Ishikawa (cell line): ENCODE measurements around the gene FAM98B.

ENCODE experiments used
- CEBPB ChIP-seq: IDR thresholded peaks from 2 replicates; pipeline ENCODE4 v1.6.1; 2012
- CREB1 ChIP-seq: IDR thresholded peaks from 2 replicates; pipeline ENCODE4 v1.6.1; 2012; ENCODE audit warnings: low read depth
- EGR1 ChIP-seq: IDR thresholded peaks from 2 replicates; pipeline ENCODE4 v1.6.1; 2012
- EP300 ChIP-seq: IDR thresholded peaks from 2 replicates; pipeline ENCODE4 v1.6.1; 2012; ENCODE audit warnings: borderline replicate concordance
- FOXM1 ChIP-seq: IDR thresholded peaks from 2 replicates; pipeline ENCODE4 v1.6.1; 2012; ENCODE audit warnings: low read depth, borderline replicate concordance
- NFIC ChIP-seq: IDR thresholded peaks from 2 replicates; pipeline ENCODE4 v1.6.1; 2012
- RAD21 ChIP-seq: IDR thresholded peaks from 2 replicates; pipeline ENCODE4 v1.6.1; 2012; ENCODE audit warnings: low read depth
- TAF1 ChIP-seq: IDR thresholded peaks from 2 replicates; pipeline ENCODE4 v1.6.1; 2012; ENCODE audit warnings: low read depth, mild to moderate bottlenecking
- TCF12 ChIP-seq: IDR thresholded peaks from 2 replicates; pipeline ENCODE4 v1.6.1; 2012; ENCODE audit warnings: low read depth
- TEAD4 ChIP-seq: IDR thresholded peaks from 2 replicates; pipeline ENCODE4 v1.6.1; 2012
- YY1 ChIP-seq: IDR thresholded peaks from 2 replicates; pipeline ENCODE4 v1.6.1; 2012; ENCODE audit warnings: low read depth
- ZBTB7A ChIP-seq: IDR thresholded peaks from 2 replicates; pipeline ENCODE4 v1.6.1; 2012; ENCODE audit warnings: low read depth
- TF ChIP-seq, protein P1 (sequence below): IDR thresholded peaks from 2 replicates; pipeline ENCODE4 v1.6.1; 2012; ENCODE audit warnings: low read depth, mild to moderate bottlenecking
- TF ChIP-seq, protein P2 (sequence below): IDR thresholded peaks from 2 replicates; pipeline ENCODE4 v1.6.1; 2012
- TF ChIP-seq, protein P3 (sequence below): IDR thresholded peaks from 2 replicates; pipeline ENCODE4 v1.6.1; 2012

FAM98B gene

DNA sequence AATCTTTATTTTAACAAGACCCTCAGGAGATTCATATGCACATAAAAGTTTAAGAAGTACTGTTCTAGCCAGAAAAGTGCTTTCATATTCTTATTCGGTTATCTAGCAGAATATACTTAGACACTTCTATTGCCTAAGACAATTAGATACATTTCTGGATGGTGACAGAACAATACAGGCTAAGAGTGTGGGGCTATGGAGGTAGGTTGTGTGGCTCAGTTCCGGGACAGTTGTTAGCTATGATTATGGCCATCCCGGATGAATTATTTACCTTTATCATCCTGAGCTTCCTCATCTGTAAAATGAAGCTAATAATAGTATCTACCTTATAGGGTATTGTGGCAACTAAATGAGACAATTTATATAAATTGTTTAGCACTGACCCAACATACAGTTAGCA is 6.6 kb downstream of the FAM98B start:
- TF ChIP-seq RAD21 = no peak
- no peak for TF ChIP-seq CREB1
- no peak for TF ChIP-seq TCF12
- no peak for TF ChIP-seq CEBPB
- no peak for TF ChIP-seq YY1
- TF ChIP-seq EP300 = no peak
- TF ChIP-seq, protein P1, sequence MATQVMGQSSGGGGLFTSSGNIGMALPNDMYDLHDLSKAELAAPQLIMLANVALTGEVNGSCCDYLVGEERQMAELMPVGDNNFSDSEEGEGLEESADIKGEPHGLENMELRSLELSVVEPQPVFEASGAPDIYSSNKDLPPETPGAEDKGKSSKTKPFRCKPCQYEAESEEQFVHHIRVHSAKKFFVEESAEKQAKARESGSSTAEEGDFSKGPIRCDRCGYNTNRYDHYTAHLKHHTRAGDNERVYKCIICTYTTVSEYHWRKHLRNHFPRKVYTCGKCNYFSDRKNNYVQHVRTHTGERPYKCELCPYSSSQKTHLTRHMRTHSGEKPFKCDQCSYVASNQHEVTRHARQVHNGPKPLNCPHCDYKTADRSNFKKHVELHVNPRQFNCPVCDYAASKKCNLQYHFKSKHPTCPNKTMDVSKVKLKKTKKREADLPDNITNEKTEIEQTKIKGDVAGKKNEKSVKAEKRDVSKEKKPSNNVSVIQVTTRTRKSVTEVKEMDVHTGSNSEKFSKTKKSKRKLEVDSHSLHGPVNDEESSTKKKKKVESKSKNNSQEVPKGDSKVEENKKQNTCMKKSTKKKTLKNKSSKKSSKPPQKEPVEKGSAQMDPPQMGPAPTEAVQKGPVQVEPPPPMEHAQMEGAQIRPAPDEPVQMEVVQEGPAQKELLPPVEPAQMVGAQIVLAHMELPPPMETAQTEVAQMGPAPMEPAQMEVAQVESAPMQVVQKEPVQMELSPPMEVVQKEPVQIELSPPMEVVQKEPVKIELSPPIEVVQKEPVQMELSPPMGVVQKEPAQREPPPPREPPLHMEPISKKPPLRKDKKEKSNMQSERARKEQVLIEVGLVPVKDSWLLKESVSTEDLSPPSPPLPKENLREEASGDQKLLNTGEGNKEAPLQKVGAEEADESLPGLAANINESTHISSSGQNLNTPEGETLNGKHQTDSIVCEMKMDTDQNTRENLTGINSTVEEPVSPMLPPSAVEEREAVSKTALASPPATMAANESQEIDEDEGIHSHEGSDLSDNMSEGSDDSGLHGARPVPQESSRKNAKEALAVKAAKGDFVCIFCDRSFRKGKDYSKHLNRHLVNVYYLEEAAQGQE = no peak
- no peak for TF ChIP-seq TEAD4
- no peak for TF ChIP-seq NFIC
- TF ChIP-seq, protein P2, sequence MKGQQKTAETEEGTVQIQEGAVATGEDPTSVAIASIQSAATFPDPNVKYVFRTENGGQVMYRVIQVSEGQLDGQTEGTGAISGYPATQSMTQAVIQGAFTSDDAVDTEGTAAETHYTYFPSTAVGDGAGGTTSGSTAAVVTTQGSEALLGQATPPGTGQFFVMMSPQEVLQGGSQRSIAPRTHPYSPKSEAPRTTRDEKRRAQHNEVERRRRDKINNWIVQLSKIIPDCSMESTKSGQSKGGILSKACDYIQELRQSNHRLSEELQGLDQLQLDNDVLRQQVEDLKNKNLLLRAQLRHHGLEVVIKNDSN = no peak
- no peak for TF ChIP-seq FOXM1
- TF ChIP-seq, protein P3, sequence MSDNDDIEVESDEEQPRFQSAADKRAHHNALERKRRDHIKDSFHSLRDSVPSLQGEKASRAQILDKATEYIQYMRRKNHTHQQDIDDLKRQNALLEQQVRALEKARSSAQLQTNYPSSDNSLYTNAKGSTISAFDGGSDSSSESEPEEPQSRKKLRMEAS = no peak
- no peak for TF ChIP-seq EGR1
- no peak for TF ChIP-seq ZBTB7A
- TF ChIP-seq TAF1 = no peak

DNA sequence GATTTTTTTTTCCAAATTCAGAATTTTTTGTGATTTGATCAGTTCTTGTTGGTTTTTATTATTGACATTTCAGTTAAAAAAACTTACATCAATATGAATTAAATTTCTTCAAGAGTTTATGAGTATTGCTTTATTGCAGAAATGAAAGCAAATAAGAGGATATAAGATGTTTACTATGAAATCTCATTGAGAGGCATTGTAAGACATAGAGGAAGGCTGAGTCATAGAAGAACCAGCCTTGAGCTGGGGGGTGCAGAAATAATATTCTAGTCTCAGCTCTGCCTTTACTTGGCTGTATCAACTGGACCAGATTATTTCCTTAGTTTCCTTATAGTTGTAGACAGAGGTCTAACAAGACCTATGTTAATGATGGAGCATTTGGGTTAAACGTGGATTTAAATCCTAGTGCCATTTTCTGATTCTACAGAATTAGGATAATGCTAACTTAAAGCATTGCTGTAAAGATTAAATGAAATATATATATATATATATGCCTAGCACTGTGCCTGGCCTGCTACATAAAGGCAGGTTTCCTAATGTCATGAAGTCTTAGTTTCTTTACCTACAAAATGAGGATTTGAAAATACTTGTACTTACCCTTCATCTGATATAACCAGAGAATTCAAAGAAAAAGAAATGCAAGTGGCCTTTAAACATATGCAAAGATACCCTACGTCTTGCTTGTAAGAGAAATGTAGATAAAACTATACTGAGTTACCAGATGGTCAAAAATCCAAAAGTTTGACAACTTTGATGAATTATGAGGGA is 7.3 kb downstream of the FAM98B start:
- TF ChIP-seq, protein P3 = no peak
- no peak for TF ChIP-seq TEAD4
- TF ChIP-seq NFIC = no peak
- TF ChIP-seq YY1 = no peak
- TF ChIP-seq EGR1 = no peak
- TF ChIP-seq, protein P2 = no peak
- TF ChIP-seq CEBPB = no peak
- TF ChIP-seq EP300 = no peak
- no peak for TF ChIP-seq CREB1
- TF ChIP-seq, protein P1 = no peak
- TF ChIP-seq RAD21 = no peak
- TF ChIP-seq ZBTB7A = no peak

DNA sequence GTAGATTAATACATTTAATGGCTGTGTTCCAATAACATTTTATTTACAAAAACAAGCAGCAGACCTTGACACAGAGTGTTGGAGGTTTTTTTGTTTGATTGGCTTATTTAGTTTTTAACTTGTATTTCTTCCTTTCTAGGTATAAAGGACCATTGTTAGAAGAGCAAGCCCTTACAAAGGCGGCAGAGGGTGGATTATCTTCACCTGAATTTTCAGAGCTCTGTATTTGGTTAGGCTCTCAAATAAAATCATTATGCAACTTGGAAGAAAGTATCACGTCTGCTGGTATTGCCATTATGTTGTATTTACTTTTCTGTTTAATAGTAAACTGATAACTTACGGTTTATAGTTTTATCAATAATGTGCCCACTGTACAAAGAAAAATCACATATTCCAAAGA is 10.0 kb downstream of the FAM98B start:
- TF ChIP-seq ZBTB7A = no peak
- TF ChIP-seq, protein P1 = no peak
- TF ChIP-seq, protein P3 = no peak
- TF ChIP-seq NFIC = no peak
- no peak for TF ChIP-seq CREB1

DNA sequence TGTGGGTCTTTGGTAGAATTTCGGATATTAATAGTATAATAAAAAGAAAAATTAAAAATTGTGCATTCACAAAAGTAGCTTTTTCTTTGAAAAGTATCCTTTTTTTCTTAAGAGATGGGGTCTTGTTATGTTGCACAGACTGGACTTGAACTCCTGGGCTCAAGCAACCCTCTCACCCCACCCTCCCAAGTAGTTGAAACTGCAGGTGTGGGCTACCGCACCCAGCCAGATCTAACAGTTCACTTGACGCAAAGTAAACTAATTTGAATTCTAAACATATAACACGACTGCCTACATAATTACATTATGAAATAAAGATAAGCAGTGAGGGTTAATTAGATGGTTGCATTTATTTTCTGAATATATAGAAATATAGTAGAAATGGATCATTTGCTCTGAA is 10.7 kb downstream of the FAM98B start:
- TF ChIP-seq, protein P3 = no peak
- TF ChIP-seq ZBTB7A (no peak), CEBPB (no peak), RAD21 (no peak), EGR1 (no peak), EP300 (no peak), TCF12 (no peak), CREB1 (no peak), NFIC (no peak), TAF1 (no peak), TEAD4 (no peak), FOXM1 (no peak), YY1 (no peak)
- TF ChIP-seq, protein P2 = no peak
- TF ChIP-seq, protein P1 = no peak
